ENCODE measurements around the gene DNAJA3.

DNAJA3 gene

GRCh38 chr16:4399001-4399730, 26.5 kb upstream of the DNAJA3 start:
- Histone ChIP-seq H3K4me3 (ENCODE audit: low read length in 2 of 2) (no peak overlapping the region), H3K36me3 (ENCODE audit: control insufficient read depth in 2 of 2, insufficient read depth in 2 of 2, low read length in 2 of 2) (peaks cover 18 to 21% of the 10 kb centered on the region in 2 donors), H3K27me3 (ENCODE audit: control insufficient read depth in 2 of 2, insufficient read depth in 2 of 2, low read length in 2 of 2) (no peaks in the 10 kb centered on the region)

GRCh38 chr16:4401094-4401501, 24.6 kb upstream of the DNAJA3 start:
- Histone ChIP-seq H3K9ac (ENCODE audit: low read depth in 1 of 2, low read length in 2 of 2) (no peak overlapping the region), H3K36me3 (ENCODE audit: control insufficient read depth in 2 of 2, insufficient read depth in 2 of 2, low read length in 2 of 2) (peaks cover 25 to 26% of the 10 kb centered on the region in 2 donors), H3K9me3 (ENCODE audit: control insufficient read depth in 2 of 2, low read length in 2 of 2) (no peaks in the 10 kb centered on the region), H3K4me3 (ENCODE audit: low read length in 2 of 2) (no peak overlapping the region), H3K4me1 (ENCODE audit: control insufficient read depth in 2 of 2, insufficient read depth in 2 of 2, low read length in 2 of 2) (peaks cover 0 to 2% of the 10 kb centered on the region in 2 donors), H3K27me3 (ENCODE audit: control insufficient read depth in 2 of 2, insufficient read depth in 2 of 2, low read length in 2 of 2) (no peaks in the 10 kb centered on the region), H3K27ac (ENCODE audit: low read depth in 2 of 2, low read length in 2 of 2) (no peak overlapping the region)

More at GRCh38 chr16:4399001-4399730, 26.5 kb upstream of the DNAJA3 start:
- Histone ChIP-seq H3K27ac (ENCODE audit: low read depth in 2 of 2, low read length in 2 of 2) (no peak overlapping the region), H3K9me3 (ENCODE audit: control insufficient read depth in 2 of 2, low read length in 2 of 2) (no peaks in the 10 kb centered on the region), H3K9ac (ENCODE audit: low read depth in 1 of 2, low read length in 2 of 2) (no peak overlapping the region), H3K4me1 (ENCODE audit: control insufficient read depth in 2 of 2, insufficient read depth in 2 of 2, low read length in 2 of 2) (peaks cover 0 to 2% of the 10 kb centered on the region in 2 donors)

GRCh38 chr16:4401510-4401909, 24.2 kb upstream of the DNAJA3 start:
- Histone ChIP-seq H3K9ac (ENCODE audit: low read depth in 1 of 2, low read length in 2 of 2) (no peak overlapping the region), H3K36me3 (ENCODE audit: control insufficient read depth in 2 of 2, insufficient read depth in 2 of 2, low read length in 2 of 2) (peaks cover 26 to 29% of the 10 kb centered on the region in 2 donors), H3K27ac (ENCODE audit: low read depth in 2 of 2, low read length in 2 of 2) (no peak overlapping the region), H3K4me1 (ENCODE audit: control insufficient read depth in 2 of 2, insufficient read depth in 2 of 2, low read length in 2 of 2) (peaks cover 0 to 2% of the 10 kb centered on the region in 2 donors), H3K4me3 (ENCODE audit: low read length in 2 of 2) (no peak overlapping the region), H3K27me3 (ENCODE audit: control insufficient read depth in 2 of 2, insufficient read depth in 2 of 2, low read length in 2 of 2) (no peaks in the 10 kb centered on the region), H3K9me3 (ENCODE audit: control insufficient read depth in 2 of 2, low read length in 2 of 2) (no peaks in the 10 kb centered on the region)

- Histone ChIP-seq H3K9me3 (ENCODE audit: control insufficient read depth in 2 of 2, low read length in 2 of 2) (no peaks in the 10 kb centered on the region), H3K4me1 (ENCODE audit: control insufficient read depth in 2 of 2, insufficient read depth in 2 of 2, low read length in 2 of 2) (peaks cover 0 to 2% of the 10 kb centered on the region in 2 donors), H3K4me3 (ENCODE audit: low read length in 2 of 2) (peak overlapping the region; percentile 46 to 55), H3K27ac (ENCODE audit: low read depth in 2 of 2, low read length in 2 of 2) (no peak overlapping the region), H3K36me3 (ENCODE audit: control insufficient read depth in 2 of 2, insufficient read depth in 2 of 2, low read length in 2 of 2) (peaks cover 30 to 34% of the 10 kb centered on the region in 2 donors), H3K9ac (ENCODE audit: low read depth in 1 of 2, low read length in 2 of 2) (no peak overlapping the region), H3K27me3 (ENCODE audit: control insufficient read depth in 2 of 2, insufficient read depth in 2 of 2, low read length in 2 of 2) (no peaks in the 10 kb centered on the region)
Observed at GRCh38 chr16:4402439-4403132, 23.1 kb upstream of the DNAJA3 start.

- H3K4me1 ChIP-seq (ENCODE audit: control insufficient read depth in 2 of 2, insufficient read depth in 2 of 2, low read length in 2 of 2): peaks cover 0 to 2% of the 10 kb centered on the region in 2 donors
- H3K36me3 ChIP-seq (ENCODE audit: control insufficient read depth in 2 of 2, insufficient read depth in 2 of 2, low read length in 2 of 2): peaks cover 37 to 38% of the 10 kb centered on the region in 2 donors
- H3K27me3 ChIP-seq (ENCODE audit: control insufficient read depth in 2 of 2, insufficient read depth in 2 of 2, low read length in 2 of 2): no peaks in the 10 kb centered on the region
- H3K4me3 ChIP-seq (ENCODE audit: low read length in 2 of 2): no peak overlapping the region
- H3K9ac ChIP-seq (ENCODE audit: low read depth in 1 of 2, low read length in 2 of 2): no peak overlapping the region
- no peaks in the 10 kb centered on the region for H3K9me3 ChIP-seq (ENCODE audit: control insufficient read depth in 2 of 2, low read length in 2 of 2)
- no peak overlapping the region for H3K27ac ChIP-seq (ENCODE audit: low read depth in 2 of 2, low read length in 2 of 2)
Observed at GRCh38 chr16:4403133-4403949, 22.3 kb upstream of the DNAJA3 start.

DNA sequence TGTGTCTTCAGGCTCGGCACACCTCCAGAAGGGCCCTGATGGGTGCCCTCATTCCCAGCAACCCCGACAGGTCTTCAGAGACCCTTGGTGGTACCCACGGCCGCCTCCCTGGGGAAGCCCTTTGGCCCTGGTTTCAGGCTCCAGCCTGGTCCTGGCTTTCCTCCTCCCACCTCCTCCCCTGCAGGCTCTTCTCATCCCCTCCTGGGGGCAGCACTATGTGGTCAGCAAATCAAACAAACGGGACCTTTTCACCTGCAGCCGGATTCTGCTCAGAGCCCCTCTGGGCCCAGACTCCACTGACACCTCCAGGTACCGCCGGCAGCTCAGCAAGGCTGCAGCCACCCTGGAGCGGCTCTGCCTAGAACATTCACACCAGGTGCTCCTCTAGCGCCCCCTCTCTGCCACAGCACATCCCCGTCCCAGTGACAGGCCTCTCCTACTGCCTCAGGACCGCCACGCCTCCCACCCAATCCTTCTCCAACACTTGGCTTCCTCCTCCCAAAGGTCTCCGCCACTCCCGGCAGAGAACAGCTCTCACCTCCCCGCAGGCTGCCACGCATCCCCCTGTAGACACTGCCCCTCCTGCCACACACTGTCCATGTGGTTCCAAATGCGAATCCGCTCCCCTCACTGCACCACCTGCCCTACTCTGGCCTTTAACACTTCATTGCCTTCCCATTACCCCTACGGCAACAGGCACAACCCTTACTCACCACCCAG, 21.3 kb upstream of the DNAJA3 start:
- Histone ChIP-seq H3K9me3 (ENCODE audit: control insufficient read depth in 2 of 2, low read length in 2 of 2) (no peaks in the 10 kb centered on the region), H3K9ac (ENCODE audit: low read depth in 1 of 2, low read length in 2 of 2) (no peak overlapping the region), H3K4me3 (ENCODE audit: low read length in 2 of 2) (no peak overlapping the region), H3K4me1 (ENCODE audit: control insufficient read depth in 2 of 2, insufficient read depth in 2 of 2, low read length in 2 of 2) (peaks cover 0 to 2% of the 10 kb centered on the region in 2 donors), H3K27me3 (ENCODE audit: control insufficient read depth in 2 of 2, insufficient read depth in 2 of 2, low read length in 2 of 2) (no peaks in the 10 kb centered on the region), H3K36me3 (ENCODE audit: control insufficient read depth in 2 of 2, insufficient read depth in 2 of 2, low read length in 2 of 2) (peaks cover 35 to 43% of the 10 kb centered on the region in 2 donors), H3K27ac (ENCODE audit: low read depth in 2 of 2, low read length in 2 of 2) (no peak overlapping the region)

DNA sequence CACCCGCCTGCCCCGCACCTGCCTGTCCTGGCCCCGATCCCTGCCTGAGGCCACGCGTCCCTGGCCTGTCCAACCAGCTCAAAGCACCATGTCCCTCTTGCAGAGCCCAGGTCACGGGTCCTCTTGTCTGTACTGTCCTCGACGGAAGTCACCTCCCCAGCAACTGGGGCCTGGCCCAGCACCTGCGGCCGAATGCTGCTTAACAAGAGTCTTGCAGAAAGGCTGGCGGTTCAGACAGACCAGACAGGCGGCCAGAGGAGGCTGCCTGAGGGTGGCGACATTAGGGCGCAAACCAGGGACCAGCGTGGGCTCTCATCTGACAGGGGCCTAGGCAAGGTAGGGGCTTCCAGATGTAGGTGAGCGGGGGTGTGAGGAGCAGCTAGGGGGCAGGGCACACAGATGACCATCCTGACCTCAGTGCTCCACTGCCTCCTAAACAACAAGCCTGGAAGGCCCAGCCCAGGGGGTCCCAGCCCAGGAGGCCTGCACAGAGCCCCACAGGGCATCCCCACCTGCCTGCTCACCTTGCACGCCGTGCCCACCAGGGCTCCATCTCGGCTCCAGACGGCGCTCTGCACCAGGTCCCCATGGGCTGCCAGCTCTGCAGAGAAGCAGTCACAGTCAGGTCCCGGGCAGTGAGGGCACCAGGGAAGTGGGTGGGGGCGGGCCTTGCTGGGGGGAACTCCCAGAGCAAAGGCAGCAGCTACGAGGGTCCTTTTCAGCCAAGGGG, 20.5 kb upstream of the DNAJA3 start:
- Histone ChIP-seq H3K27ac (ENCODE audit: low read depth in 2 of 2, low read length in 2 of 2) (no peak overlapping the region), H3K27me3 (ENCODE audit: control insufficient read depth in 2 of 2, insufficient read depth in 2 of 2, low read length in 2 of 2) (no peaks in the 10 kb centered on the region), H3K9ac (ENCODE audit: low read depth in 1 of 2, low read length in 2 of 2) (no peak overlapping the region), H3K9me3 (ENCODE audit: control insufficient read depth in 2 of 2, low read length in 2 of 2) (no peaks in the 10 kb centered on the region), H3K4me1 (ENCODE audit: control insufficient read depth in 2 of 2, insufficient read depth in 2 of 2, low read length in 2 of 2) (peaks cover 0 to 5% of the 10 kb centered on the region in 2 donors), H3K36me3 (ENCODE audit: control insufficient read depth in 2 of 2, insufficient read depth in 2 of 2, low read length in 2 of 2) (peaks cover 35 to 46% of the 10 kb centered on the region in 2 donors), H3K4me3 (ENCODE audit: low read length in 2 of 2) (no peak overlapping the region)

GRCh38 chr16:4407543-4408322, 17.9 kb upstream of the DNAJA3 start:
- peaks cover 3 to 13% of the 10 kb centered on the region in 2 donors for H3K4me1 ChIP-seq (ENCODE audit: control insufficient read depth in 2 of 2, insufficient read depth in 2 of 2, low read length in 2 of 2)
- no peak overlapping the region for H3K4me3 ChIP-seq (ENCODE audit: low read length in 2 of 2)
- no peaks in the 10 kb centered on the region for H3K9me3 ChIP-seq (ENCODE audit: control insufficient read depth in 2 of 2, low read length in 2 of 2)
- peaks cover 39 to 45% of the 10 kb centered on the region in 2 donors for H3K36me3 ChIP-seq (ENCODE audit: control insufficient read depth in 2 of 2, insufficient read depth in 2 of 2, low read length in 2 of 2)
- no peaks in the 10 kb centered on the region for H3K27me3 ChIP-seq (ENCODE audit: control insufficient read depth in 2 of 2, insufficient read depth in 2 of 2, low read length in 2 of 2)
- H3K27ac ChIP-seq (ENCODE audit: low read depth in 2 of 2, low read length in 2 of 2): no peak overlapping the region
- no peak overlapping the region for H3K9ac ChIP-seq (ENCODE audit: low read depth in 1 of 2, low read length in 2 of 2)

DNA sequence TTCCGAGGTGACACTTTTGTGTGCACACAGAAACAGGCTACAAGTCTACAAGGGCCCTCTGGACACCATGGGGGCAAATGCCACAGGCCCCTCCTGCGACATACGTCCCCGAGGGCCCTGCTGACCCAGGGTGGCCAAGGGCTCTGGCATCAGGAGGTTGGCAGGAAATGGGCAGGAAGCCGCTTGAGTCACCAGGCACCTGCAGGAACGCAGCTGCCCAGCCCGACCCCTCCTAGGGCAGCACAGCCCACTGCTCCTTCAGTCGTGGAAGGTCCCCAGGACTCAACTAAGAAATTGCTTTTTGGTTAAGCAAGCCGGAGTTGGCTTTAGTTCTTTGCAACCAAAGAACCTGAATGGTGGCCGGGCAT, 17.4 kb upstream of the DNAJA3 start:
- no peaks in the 10 kb centered on the region for H3K9me3 ChIP-seq (ENCODE audit: control insufficient read depth in 2 of 2, low read length in 2 of 2)
- H3K36me3 ChIP-seq (ENCODE audit: control insufficient read depth in 2 of 2, insufficient read depth in 2 of 2, low read length in 2 of 2): peaks cover 36 to 51% of the 10 kb centered on the region in 2 donors
- H3K27me3 ChIP-seq (ENCODE audit: control insufficient read depth in 2 of 2, insufficient read depth in 2 of 2, low read length in 2 of 2): no peaks in the 10 kb centered on the region
- H3K4me3 ChIP-seq (ENCODE audit: low read length in 2 of 2): no peak overlapping the region
- H3K27ac ChIP-seq (ENCODE audit: low read depth in 2 of 2, low read length in 2 of 2): no peak overlapping the region
- H3K9ac ChIP-seq (ENCODE audit: low read depth in 1 of 2, low read length in 2 of 2): no peak overlapping the region
- H3K4me1 ChIP-seq (ENCODE audit: control insufficient read depth in 2 of 2, insufficient read depth in 2 of 2, low read length in 2 of 2): peaks cover 3 to 13% of the 10 kb centered on the region in 2 donors

All from mucosa of rectum (tissue), 2 donors.